Stomach smooth muscle (tissue), 2 donors: ENCODE measurements around the gene SSBP2.
"Not testable (repeated sequence)": the region's sequence is repeated elsewhere in the genome, so short reads cannot be mapped to it uniquely, and the experiment has no call there.

Experiments
- H3K27ac ChIP-seq: one replicate; pipeline ENCODE4 v1.7.0; 2013; ENCODE audit warnings: mild to moderate bottlenecking, low read length, inconsistent platforms
- H3K27me3 ChIP-seq, 2 donors: one replicate each; pipeline ENCODE4 v1.7.0; 2013; ENCODE audit warnings: low read length in 2 of 2; ENCODE audit not compliant: insufficient read depth in 2 of 2, control insufficient read depth in 1 of 2
- H3K36me3 ChIP-seq, 2 donors: one replicate each; pipeline ENCODE4 v1.7.0; 2013; ENCODE audit warnings: low read length in 2 of 2; ENCODE audit not compliant: control insufficient read depth in 2 of 2, insufficient read depth in 2 of 2
- H3K4me1 ChIP-seq: one replicate; pipeline ENCODE4 v1.7.0; 2013; ENCODE audit warnings: low read length; ENCODE audit not compliant: control insufficient read depth, insufficient read depth
- H3K4me3 ChIP-seq, 2 donors: one replicate each; pipeline ENCODE4 v1.7.0; 2013; ENCODE audit warnings: low read length in 2 of 2
- H3K9ac ChIP-seq, 2 donors: one replicate each; pipeline ENCODE4 v1.7.0; 2013; ENCODE audit warnings: low read length in 2 of 2, mild to moderate bottlenecking in 1 of 2
- H3K9me3 ChIP-seq, 2 donors: one replicate each; pipeline ENCODE4 v1.7.0; 2013; ENCODE audit warnings: low read length in 2 of 2; ENCODE audit not compliant: control insufficient read depth in 2 of 2
- donor health status: healthy.
- donor health status: Pancreatic carcinoma.

Gene SSBP2

DNA sequence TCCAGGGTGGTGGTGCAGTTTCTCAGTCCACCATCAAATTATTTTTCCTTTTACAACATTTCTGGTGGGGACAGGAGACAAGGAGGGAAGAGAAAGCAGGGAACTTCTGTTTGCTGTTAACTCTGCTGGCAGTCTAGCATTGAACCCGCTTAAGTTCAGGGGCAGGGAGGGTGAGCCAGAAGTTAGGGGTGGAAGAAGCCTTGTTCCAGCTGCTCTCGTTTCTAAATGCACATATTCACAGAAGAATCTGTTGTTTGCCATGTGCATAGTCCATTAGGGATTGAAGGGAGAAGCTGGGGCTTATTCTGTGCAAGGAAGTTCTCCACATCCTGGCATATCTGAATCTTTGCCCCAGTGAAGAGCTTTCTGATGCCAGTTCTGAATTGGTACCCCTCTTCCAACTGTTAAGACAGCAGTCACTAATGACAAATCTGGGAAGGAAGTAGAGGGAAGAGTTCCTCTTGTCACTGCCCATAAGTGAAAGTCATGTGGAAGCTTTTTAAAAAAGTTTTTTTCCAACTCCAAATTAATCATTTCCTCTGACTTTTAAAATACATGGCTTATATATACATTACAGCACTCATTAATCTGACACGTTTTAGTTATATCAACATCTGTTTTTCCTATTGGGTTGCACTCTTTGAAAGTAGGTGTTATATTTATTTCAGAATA, 324.4 kb downstream of the SSBP2 start:
- H3K4me1 ChIP-seq: peaks cover 10% of the 10 kb centered on the region
- H3K4me3 ChIP-seq: no peak overlapping the region
- no peaks in the 10 kb centered on the region for H3K27me3 ChIP-seq
- H3K36me3 ChIP-seq: no peaks in the 10 kb centered on the region
- H3K27ac ChIP-seq: peak overlapping the region; percentile 7
- no peak overlapping the region for H3K9ac ChIP-seq
- no peaks in the 10 kb centered on the region for H3K9me3 ChIP-seq

DNA sequence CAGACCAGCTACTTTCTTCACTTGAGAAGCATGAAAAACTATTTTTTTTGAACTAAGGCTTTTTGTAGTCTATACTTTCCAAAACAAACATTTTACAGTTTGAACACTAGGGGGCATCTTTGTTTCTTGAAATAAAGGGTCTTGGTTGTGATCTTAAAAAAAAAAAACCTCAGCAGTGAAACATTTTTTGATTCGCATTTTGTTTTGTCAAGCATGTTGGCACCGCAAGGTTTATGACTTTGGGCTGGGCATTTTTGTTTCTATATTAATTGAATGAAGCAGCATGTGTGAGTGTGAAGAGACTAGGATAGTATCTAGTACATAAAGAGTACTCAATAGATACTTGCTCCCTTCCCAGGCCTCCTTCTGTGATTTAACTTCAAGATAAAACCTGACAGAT, 325.3 kb downstream of the SSBP2 start:
- H3K27me3 ChIP-seq: no peaks in the 10 kb centered on the region
- no peak overlapping the region for H3K27ac ChIP-seq
- H3K9me3 ChIP-seq: no peaks in the 10 kb centered on the region
- H3K4me3 ChIP-seq: no peak overlapping the region
- peaks cover 0 to 4% of the 10 kb centered on the region in 2 donors for H3K36me3 ChIP-seq
- H3K9ac ChIP-seq: no peak overlapping the region
- H3K4me1 ChIP-seq: peaks cover 10% of the 10 kb centered on the region

DNA sequence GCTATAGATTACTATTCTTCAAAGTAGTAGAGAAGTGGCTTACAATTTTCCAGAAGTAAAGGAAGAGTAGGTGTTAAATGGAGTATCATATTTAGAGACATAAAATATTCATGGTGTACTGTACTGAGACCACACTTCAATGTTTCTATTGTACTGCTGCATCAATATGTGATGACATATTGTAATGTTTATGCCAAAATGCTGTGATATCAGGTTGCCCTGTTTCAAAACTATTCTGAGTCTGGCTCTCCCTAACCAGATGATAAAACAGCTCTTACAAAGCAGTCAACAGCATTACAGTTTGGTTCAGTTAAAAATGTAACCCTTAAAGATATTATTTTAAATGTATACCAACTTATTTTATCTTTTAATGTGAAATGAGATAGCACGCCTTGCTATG, 326.2 kb downstream of the SSBP2 start:
- H3K27me3 ChIP-seq: no peaks in the 10 kb centered on the region
- peaks cover 10% of the 10 kb centered on the region for H3K4me1 ChIP-seq
- H3K4me3 ChIP-seq: no peak overlapping the region
- no peak overlapping the region for H3K9ac ChIP-seq
- no peaks in the 10 kb centered on the region for H3K9me3 ChIP-seq
- peaks cover 0 to 7% of the 10 kb centered on the region in 2 donors for H3K36me3 ChIP-seq
- H3K27ac ChIP-seq: no peak overlapping the region

DNA sequence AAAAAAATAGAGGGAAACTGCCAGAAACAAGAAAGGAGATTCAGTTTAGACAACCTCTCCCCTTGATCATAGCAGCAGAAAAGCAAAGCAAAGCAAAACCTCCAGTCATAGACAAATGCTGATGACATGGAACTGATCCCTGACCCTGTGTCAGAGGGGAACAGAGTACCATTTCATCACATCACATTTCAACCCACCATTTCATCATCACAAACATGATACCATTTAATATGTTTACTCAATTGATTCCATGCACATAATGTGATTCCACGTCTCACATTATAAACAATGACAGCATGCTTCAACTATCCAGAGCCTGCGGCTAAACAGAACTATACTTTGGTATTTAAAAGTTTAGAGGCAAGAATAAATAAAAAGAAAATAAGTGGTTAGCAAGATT, 328.2 kb downstream of the SSBP2 start:
- H3K9ac ChIP-seq: no peak overlapping the region
- H3K27ac ChIP-seq: no peak overlapping the region
- no peaks in the 10 kb centered on the region for H3K27me3 ChIP-seq
- peaks cover 0 to 17% of the 10 kb centered on the region in 2 donors for H3K36me3 ChIP-seq
- no peak overlapping the region for H3K4me3 ChIP-seq
- no peaks in the 10 kb centered on the region for H3K9me3 ChIP-seq
- H3K4me1 ChIP-seq: peaks cover 10% of the 10 kb centered on the region

DNA sequence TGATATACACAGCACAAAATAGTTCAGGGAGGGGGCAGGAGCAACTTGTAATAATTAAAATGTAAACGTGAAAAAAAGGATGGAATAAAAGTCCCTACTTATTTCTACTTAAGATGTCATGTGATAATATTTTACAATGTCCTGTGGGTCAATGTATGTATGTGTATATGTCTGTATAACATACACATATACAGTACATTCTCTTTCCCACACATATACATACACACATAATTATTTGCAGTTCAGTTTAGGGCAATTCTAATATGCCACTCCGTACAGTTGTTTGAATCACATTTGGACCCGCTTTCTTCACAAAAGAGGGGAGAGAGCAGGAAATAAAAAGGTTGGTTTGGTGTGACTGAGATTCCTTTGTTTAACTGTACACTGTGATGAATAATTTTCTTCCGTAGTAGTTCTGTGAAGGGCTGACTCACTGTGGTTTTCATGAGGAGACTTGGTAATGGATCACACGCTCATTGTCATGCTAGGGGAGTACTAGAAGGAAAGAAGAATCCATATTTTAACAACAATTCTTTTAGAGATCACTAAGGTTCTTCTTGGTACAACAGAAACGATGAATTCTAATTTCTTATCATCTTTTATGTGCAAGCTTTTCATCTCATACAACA, 330.7 kb downstream of the SSBP2 start:
- no peak overlapping the region for H3K9ac ChIP-seq
- H3K27ac ChIP-seq: no peak overlapping the region
- H3K4me3 ChIP-seq: no peak overlapping the region
- H3K27me3 ChIP-seq: no peaks in the 10 kb centered on the region
- no peaks in the 10 kb centered on the region for H3K9me3 ChIP-seq
- peaks cover 0 to 19% of the 10 kb centered on the region in 2 donors for H3K36me3 ChIP-seq
- no peaks in the 10 kb centered on the region for H3K4me1 ChIP-seq

DNA sequence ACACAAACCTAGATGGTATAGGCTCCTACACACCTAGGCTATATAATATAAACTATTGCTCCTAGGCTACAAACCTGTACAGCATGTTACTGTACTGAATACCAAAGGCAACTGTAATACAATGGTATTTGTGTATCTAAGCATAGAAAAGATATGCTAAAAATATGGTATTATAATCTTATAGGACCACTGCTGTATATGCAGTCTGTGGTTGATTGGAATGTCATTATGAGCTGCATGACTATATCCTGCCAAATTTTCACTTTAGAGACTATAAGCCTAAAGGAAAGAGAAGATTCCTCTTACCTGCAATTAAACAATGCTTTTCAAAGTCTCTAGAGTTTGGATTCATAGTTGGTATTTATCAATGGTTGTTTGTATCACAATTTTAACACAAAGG, 332.3 kb downstream of the SSBP2 start:
- Histone ChIP-seq H3K9me3 (no peaks in the 10 kb centered on the region), H3K4me1 (no peaks in the 10 kb centered on the region), H3K36me3 (peaks cover 0 to 19% of the 10 kb centered on the region in 2 donors), H3K9ac (no peak overlapping the region), H3K27ac (no peak overlapping the region), H3K27me3 (no peaks in the 10 kb centered on the region), H3K4me3 (no peak overlapping the region)

DNA sequence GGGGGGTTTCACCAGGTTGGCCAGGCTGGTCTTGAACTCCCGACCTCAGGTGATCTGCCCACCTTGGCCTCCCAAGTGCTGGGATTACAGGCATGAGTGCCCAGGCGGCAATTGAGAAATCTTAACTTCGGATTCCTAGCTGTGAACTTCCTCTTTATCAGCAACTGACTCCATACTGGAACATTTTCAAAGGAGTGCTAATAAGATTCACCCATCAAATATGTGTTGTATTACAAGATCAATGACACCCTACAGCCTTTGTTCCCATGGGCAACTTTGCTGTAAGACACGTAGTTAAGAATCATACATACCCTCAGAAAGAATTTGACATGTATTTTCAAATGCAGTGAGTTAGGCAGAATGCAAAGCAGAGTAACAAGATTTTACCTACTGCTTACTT, 333.8 kb downstream of the SSBP2 start:
- Histone ChIP-seq H3K9me3 (no peaks in the 10 kb centered on the region), H3K27me3 (no peaks in the 10 kb centered on the region), H3K36me3 (peaks cover 0 to 22% of the 10 kb centered on the region in 2 donors), H3K4me3 (no peak overlapping the region), H3K9ac (no peak overlapping the region), H3K4me1 (no peaks in the 10 kb centered on the region), H3K27ac (no peak overlapping the region)

DNA sequence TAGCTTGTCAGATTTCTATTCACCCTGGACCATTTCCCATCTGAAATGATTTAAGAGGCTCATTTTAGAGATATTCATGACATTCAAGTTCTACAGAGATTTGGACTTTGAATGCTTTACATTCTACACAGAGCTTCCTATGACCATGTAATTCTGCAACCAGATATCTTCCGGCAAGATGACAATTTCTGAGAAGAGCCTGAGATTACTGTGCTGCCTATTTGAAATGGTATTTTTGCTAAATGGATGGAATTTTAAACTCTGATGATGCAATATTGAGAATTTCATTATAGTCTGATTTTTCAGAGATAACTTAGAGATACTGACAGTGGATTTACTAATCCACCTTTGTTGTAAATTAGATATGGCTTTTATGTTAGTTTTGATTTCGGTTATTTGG, 341.0 kb downstream of the SSBP2 start:
- peaks cover 3 to 10% of the 10 kb centered on the region in 2 donors for H3K36me3 ChIP-seq
- H3K9ac ChIP-seq: no peak overlapping the region

DNA sequence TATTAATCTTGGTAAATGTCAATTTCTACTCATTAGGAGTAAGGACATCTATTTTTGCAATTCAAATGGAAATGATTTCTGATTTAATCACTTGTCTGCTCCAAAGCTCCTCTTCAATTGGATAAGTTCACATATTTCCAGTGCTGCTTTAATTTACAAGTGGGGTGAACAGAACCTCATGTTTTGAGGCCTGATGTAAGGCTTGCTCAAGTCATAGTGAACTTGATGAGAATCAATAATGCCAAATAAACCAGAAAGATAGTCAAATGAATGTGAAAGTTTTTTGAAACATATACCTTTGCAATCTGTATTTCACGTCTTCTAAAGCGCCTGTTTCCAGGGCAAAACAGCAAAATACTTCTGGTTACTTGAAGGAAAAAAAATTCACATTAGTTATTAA, 341.5 kb downstream of the SSBP2 start:
- no peak overlapping the region for H3K27ac ChIP-seq
- H3K4me1 ChIP-seq: no peaks in the 10 kb centered on the region
- H3K27me3 ChIP-seq: no peaks in the 10 kb centered on the region
- peaks cover 3 to 10% of the 10 kb centered on the region in 2 donors for H3K36me3 ChIP-seq
- H3K9me3 ChIP-seq: no peaks in the 10 kb centered on the region
- no peak overlapping the region for H3K9ac ChIP-seq
- no peak overlapping the region for H3K4me3 ChIP-seq

More for the DNA sequence above, 341.0 kb downstream of the SSBP2 start:
- H3K4me3 ChIP-seq: no peak overlapping the region
- H3K27me3 ChIP-seq: no peaks in the 10 kb centered on the region
- no peak overlapping the region for H3K27ac ChIP-seq
- no peaks in the 10 kb centered on the region for H3K9me3 ChIP-seq
- H3K4me1 ChIP-seq: no peaks in the 10 kb centered on the region

DNA sequence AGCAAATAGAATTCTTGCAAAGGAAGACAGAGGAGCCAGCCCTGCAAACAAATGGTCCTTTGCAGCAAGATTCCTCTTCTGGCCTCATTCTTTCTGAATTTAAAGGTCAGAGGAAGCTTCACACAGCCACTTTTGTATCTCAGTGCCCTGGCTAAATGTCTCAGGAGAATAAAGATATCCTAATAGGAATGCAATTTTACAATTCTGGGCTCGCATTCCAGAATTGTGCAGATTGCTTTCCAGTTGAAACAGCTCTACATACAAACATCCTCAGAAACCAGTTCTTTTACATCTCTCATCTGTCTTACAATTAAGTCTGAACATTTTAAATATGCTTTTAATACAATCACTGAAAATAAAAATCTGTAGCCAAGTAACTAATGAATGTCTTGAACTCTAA, 342.4 kb downstream of the SSBP2 start:
- Histone ChIP-seq H3K9ac (no peak overlapping the region), H3K9me3 (no peaks in the 10 kb centered on the region), H3K36me3 (peaks cover 3 to 10% of the 10 kb centered on the region in 2 donors), H3K4me1 (no peaks in the 10 kb centered on the region), H3K27me3 (no peaks in the 10 kb centered on the region), H3K4me3 (no peak overlapping the region), H3K27ac (no peak overlapping the region)

DNA sequence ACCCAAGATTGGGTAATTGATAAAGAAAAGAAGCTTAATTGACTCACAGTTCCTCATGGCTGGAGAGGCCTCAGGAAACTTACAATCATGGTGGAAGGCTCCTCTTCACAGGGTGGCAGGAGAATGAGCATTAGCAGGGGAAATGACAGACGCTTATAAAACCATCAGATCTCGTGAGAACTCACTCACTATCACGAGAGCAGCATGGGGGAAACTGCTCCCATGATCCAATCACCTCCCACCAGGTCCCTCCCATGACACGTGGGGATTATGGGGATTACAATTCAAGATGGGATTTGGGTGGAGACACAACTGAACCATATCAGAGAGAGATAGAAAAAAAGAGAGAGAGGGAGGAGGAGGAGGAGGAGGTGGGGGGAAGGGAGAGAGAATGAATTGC, 343.1 kb downstream of the SSBP2 start:
- H3K9me3 ChIP-seq, H3K27me3 ChIP-seq, H3K9ac ChIP-seq, H3K4me1 ChIP-seq, H3K27ac ChIP-seq, H3K4me3 ChIP-seq: not testable (repeated sequence)
- peaks cover 3 to 10% of the 10 kb centered on the region in 2 donors for H3K36me3 ChIP-seq
